GM23338 (cell line): ENCODE results near the gene KRTAP19-5. TPM values are rescaled to one million over a fixed set of nuclear protein-coding genes. Genes with fewer than 3 reads are reported as not detected.
A peak's percentile ranks its signal among the peaks of the same experiment; 100 is the strongest.
"Not testable (repeated sequence)": the region's sequence is repeated elsewhere in the genome, so short reads cannot be mapped to it uniquely, and the experiment has no call there.

Experiments
- ATAC-seq: fragments of 200-7000 bp; cut with Tn5 transposase; 3 replicates; pipeline ENCODE4 v1.9.1; 2020
- DNase-seq: peaks from one replicate; pipeline ENCODE4 v3.0.0-alpha.2; 2015; ENCODE audit warnings: low spot score
- H2AFZ ChIP-seq: fragments of 200-600 bp; sonication (generic); 2 replicates; pipeline ENCODE4 v1.8.0; 2016; ENCODE audit warnings: antibody characterized with exemption, mild to moderate bottlenecking, moderate library complexity
- H3F3A ChIP-seq: fragments of 200-600 bp; sonication (generic); replicated peaks from 2 replicates; pipeline ENCODE4 v1.8.0; 2017; ENCODE audit warnings: antibody characterized with exemption, mixed run types, low read depth
- H3K27ac ChIP-seq: fragments of 200-600 bp; sonication (generic); 2 replicates; pipeline ENCODE4 v1.6.1; 2016; ENCODE audit warnings: low read depth
- H3K27me3 ChIP-seq: fragments of 200-600 bp; sonication (generic); 2 replicates; pipeline ENCODE4 v1.8.0; 2016; ENCODE audit warnings: mild to moderate bottlenecking, mixed run types, moderate library complexity; ENCODE audit not compliant: insufficient read depth
- H3K36me3 ChIP-seq: fragments of 200-600 bp; sonication (generic); 2 replicates; pipeline ENCODE4 v1.8.0; 2016; ENCODE audit warnings: mild to moderate bottlenecking; ENCODE audit not compliant: insufficient read depth
- H3K4me1 ChIP-seq: fragments of 200-600 bp; sonication (generic); 2 replicates; pipeline ENCODE4 v1.8.0; 2016; ENCODE audit warnings: mild to moderate bottlenecking, moderate library complexity; ENCODE audit not compliant: insufficient read depth
- H3K4me2 ChIP-seq: fragments of 200-600 bp; sonication (generic); 2 replicates; pipeline ENCODE4 v1.7.1; 2017; ENCODE audit warnings: mixed run types
- H3K4me3 ChIP-seq: fragments of 200-600 bp; sonication (generic); 2 replicates; pipeline ENCODE4 v1.6.1; 2016; ENCODE audit warnings: mixed run types
- H3K79me2 ChIP-seq: fragments of 200-600 bp; sonication (generic); replicated peaks from 2 replicates; pipeline ENCODE4 v1.8.0; 2017; ENCODE audit warnings: mild to moderate bottlenecking; ENCODE audit not compliant: insufficient read depth
- H3K9me2 ChIP-seq: fragments of 200-600 bp; sonication (generic); 2 replicates; pipeline ENCODE4 v1.8.0; 2017; ENCODE audit not compliant: insufficient read depth
- H4K20me1 ChIP-seq: fragments of 200-600 bp; sonication (generic); replicated peaks from 2 replicates; pipeline ENCODE4 v1.8.0; 2017; ENCODE audit warnings: mild to moderate bottlenecking; ENCODE audit not compliant: insufficient read depth
- H3K27ac Mint-ChIP-seq: 2 replicates; pipeline ENCODE4 v1.8.0; 2020; ENCODE audit warnings: inconsistent platforms, mild to moderate bottlenecking, moderate library complexity, mixed read lengths
- H3K27me3 Mint-ChIP-seq: 3 replicates; pipeline ENCODE4 v1.8.0; 2022; ENCODE audit warnings: low read depth, mild to moderate bottlenecking, moderate library complexity, mixed read lengths, inconsistent platforms; ENCODE audit not compliant: insufficient read depth, poor library complexity
- H3K36me3 Mint-ChIP-seq: 3 replicates; pipeline ENCODE4 v1.8.0; 2021; ENCODE audit warnings: low read depth, mild to moderate bottlenecking, inconsistent platforms, moderate library complexity, mixed read lengths
- H3K4me1 Mint-ChIP-seq: 3 replicates; pipeline ENCODE4 v1.8.0; 2020; ENCODE audit warnings: mild to moderate bottlenecking, inconsistent platforms, mixed read lengths
- H3K4me3 Mint-ChIP-seq: 3 replicates; pipeline ENCODE4 v1.8.0; 2021; ENCODE audit warnings: moderate library complexity, mild to moderate bottlenecking, inconsistent platforms, mixed read lengths
- H3K9me3 Mint-ChIP-seq: 3 replicates; pipeline ENCODE4 v1.8.0; 2020; ENCODE audit warnings: moderate library complexity, mild to moderate bottlenecking, inconsistent platforms, mixed read lengths
- CREB1 ChIP-seq: fragments of 250-450 bp; sonication (Bioruptor Pico); IDR thresholded peaks from 2 replicates; pipeline ENCODE4 v1.5.0; 2020; ENCODE audit warnings: low read depth, mild to moderate bottlenecking, moderate library complexity
- NANOG ChIP-seq: IDR thresholded peaks from 2 replicates; pipeline ENCODE4 v1.6.1; 2016; ENCODE audit warnings: antibody characterized with exemption, borderline replicate concordance
- STAT1 ChIP-seq: IDR thresholded peaks from one replicate; pipeline ENCODE4 v1.6.1; 2016; ENCODE audit warnings: antibody characterized with exemption; ENCODE audit not compliant: unreplicated experiment
- ZNF114 ChIP-seq: fragments of 250-450 bp; sonication (Bioruptor Pico); IDR thresholded peaks from 2 replicates; pipeline ENCODE4 v1.5.0; 2020; ENCODE audit warnings: mild to moderate bottlenecking, moderate library complexity
- polyA plus RNA-seq: library from polyadenylated mRNA; unstranded; fragments of >200 nt; fragmentation: Nextera tagmentation; extraction: Ambion mirVana; gene quantifications from 2 replicates; pipeline ENCODE4 v1.2.1, GENCODE V29; 2016
- total RNA-seq: library from RNA; depleted of rRNA; stranded (reverse); fragments of >200 nt; shearing (Covaris generic); gene quantifications from 2 replicates; pipeline ENCODE4 v1.2.3, GENCODE V29; 2014
- TF ChIP-seq, protein P1 (sequence below), 2 experiments: fragments of 200-600 bp in 1 of 2; sonication (generic) in 1 of 2; conservative IDR thresholded peaks; 2 replicates each; pipeline versions ENCODE4 v1.5.1 to v1.6.1; 2016 to 2017; ENCODE audit warnings: antibody characterized with exemption in 2 of 2, low read depth in 2 of 2, mild to moderate bottlenecking in 2 of 2, moderate library complexity in 1 of 2

KRTAP19-5 gene
- total and polyA plus RNA-seq, 2 experiments from 2014 or later, result not detected

DNA sequence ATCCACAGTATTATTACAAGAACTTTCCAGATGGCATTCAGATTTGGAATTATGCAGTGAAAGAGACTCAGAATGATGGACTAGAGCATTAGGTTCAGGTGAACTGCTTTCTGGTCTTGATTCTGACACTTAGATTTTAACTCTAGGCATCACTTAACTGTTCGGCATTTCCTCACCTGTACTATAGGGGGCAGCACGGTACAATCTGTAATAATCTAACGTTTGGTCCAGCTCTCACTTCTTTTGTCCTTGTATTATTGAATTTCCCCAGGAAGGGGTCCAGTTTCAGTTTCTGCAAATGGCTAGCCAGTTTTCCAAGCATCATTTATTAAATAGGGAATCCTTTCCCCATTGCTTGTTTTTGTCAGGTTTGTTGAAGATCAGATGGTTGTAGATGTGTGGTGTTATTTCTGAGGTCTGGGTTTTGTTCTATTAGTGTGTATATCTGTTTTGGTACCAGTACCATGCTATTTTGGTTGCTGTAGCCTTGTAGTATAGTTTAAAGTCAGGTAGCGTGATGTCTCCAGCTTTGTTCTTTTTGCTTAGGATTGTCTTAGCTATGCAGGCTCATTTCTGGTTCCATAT, 3.8 kb upstream of the KRTAP19-5 start:
- not testable (repeated sequence) for H3K27me3 ChIP-seq, H3F3A ChIP-seq, H3K4me3 Mint-ChIP-seq, H3K27ac Mint-ChIP-seq, H3K27me3 Mint-ChIP-seq, H3K4me2 ChIP-seq, H3K4me1 Mint-ChIP-seq, H3K9me3 Mint-ChIP-seq, H3K9me2 ChIP-seq, H3K36me3 ChIP-seq, H2AFZ ChIP-seq, H3K36me3 Mint-ChIP-seq, H3K79me2 ChIP-seq, H3K4me3 ChIP-seq, H3K4me1 ChIP-seq, H3K27ac ChIP-seq, H4K20me1 ChIP-seq
- ATAC-seq (peak; percentile 31; the same call in 1 of the 3 replicates), DNase-seq (peak; percentile 71)
- TF ChIP-seq, protein P1, sequence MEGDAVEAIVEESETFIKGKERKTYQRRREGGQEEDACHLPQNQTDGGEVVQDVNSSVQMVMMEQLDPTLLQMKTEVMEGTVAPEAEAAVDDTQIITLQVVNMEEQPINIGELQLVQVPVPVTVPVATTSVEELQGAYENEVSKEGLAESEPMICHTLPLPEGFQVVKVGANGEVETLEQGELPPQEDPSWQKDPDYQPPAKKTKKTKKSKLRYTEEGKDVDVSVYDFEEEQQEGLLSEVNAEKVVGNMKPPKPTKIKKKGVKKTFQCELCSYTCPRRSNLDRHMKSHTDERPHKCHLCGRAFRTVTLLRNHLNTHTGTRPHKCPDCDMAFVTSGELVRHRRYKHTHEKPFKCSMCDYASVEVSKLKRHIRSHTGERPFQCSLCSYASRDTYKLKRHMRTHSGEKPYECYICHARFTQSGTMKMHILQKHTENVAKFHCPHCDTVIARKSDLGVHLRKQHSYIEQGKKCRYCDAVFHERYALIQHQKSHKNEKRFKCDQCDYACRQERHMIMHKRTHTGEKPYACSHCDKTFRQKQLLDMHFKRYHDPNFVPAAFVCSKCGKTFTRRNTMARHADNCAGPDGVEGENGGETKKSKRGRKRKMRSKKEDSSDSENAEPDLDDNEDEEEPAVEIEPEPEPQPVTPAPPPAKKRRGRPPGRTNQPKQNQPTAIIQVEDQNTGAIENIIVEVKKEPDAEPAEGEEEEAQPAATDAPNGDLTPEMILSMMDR (conservative IDR thresholded peaks at IDR 0.05; ENCODE audit: low read depth in 2 of 2), result peak; percentile 71 to 84

DNA sequence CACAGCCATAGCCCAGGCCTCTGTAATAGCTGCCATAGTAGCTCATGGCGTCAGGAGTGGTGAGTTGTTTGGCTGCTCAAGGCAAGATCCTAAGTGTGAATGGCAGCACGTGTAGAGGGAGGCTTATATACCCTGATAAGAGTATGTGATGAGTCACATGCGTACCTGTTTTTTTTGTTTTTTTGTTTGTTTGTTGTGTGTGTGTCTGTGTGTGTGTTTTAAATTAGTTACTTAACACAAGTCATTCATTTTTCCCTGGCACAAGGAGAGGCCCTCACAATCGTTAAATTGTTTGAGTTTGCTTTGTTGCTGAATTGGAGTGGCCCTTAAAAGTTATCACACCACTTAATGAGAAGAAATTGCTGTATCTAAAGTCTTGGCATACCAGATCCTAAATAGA, 4.9 kb downstream of the KRTAP19-5 start, which contains the start of gene KRTAP19-4:
Gene KRTAP19-4 (minus strand): TSS at position 101 of the 400 bp plus-strand sequence. CDS start 55 bp downstream, at position 46.
- no peaks in the 10 kb centered on the region for H3K79me2 ChIP-seq
- no peak within 1 kb of the TSS for H3K4me3 ChIP-seq
- Mint-ChIP-seq H3K27ac (no peak within 1 kb of the TSS; the same call in 1 of the 2 replicates), H3K27me3 (peaks cover 2% of the 10 kb centered on the region), H3K4me1 (no peaks in the 10 kb centered on the region; the same call in 2 of the 3 replicates), H3K9me3 (no peaks in the 10 kb centered on the region), H3K4me3 (no peak within 1 kb of the TSS), H3K36me3 (no peaks in the 10 kb centered on the region)
- H3K4me2 ChIP-seq, result no peak within 1 kb of the TSS
- DNase-seq (no peak), ATAC-seq (no peak)
- no peaks in the 10 kb centered on the region for H3K9me2 ChIP-seq
- TF ChIP-seq, protein P1 (conservative IDR thresholded peaks at IDR 0.05; ENCODE audit: low read depth in 2 of 2), result no peak
- TF ChIP-seq CREB1 (CRISPR knock-in tag), result no peak
- no peak for TF ChIP-seq ZNF114 (CRISPR knock-in tag)
- no peak for TF ChIP-seq STAT1
- no peak for TF ChIP-seq NANOG
- H3K36me3 ChIP-seq, result no peaks in the 10 kb centered on the region
- H3K4me1 ChIP-seq, result no peaks in the 10 kb centered on the region
- H2AFZ ChIP-seq, result no peak within 1 kb of the TSS
- no peaks in the 10 kb centered on the region for H3K27me3 ChIP-seq
- no peaks in the 10 kb centered on the region for H3F3A ChIP-seq
- H3K27ac ChIP-seq, result no peak within 1 kb of the TSS
- no peaks in the 10 kb centered on the region; the same call in 1 of the 2 replicates for H4K20me1 ChIP-seq
